Left ventricle myocardium inferior (tissue), 1 donor: ENCODE measurements around the gene SCLY. TPM values are rescaled to one million over a fixed set of nuclear protein-coding genes. Genes with fewer than 3 reads are reported as not detected.

Source experiments
- DNase-seq: peaks from one replicate; pipeline ENCODE4 v3.0.0-alpha.2; 2020
- H3K27ac ChIP-seq: fragments of 200-600 bp; replicated peaks from 2 replicates; pipeline ENCODE4 v1.8.0; 2021
- H3K27me3 ChIP-seq: fragments of 200-600 bp; 2 replicates; pipeline ENCODE4 v1.8.0; 2021; ENCODE audit warnings: low read depth
- H3K36me3 ChIP-seq: fragments of 200-600 bp; 2 replicates; pipeline ENCODE4 v1.8.0; 2021
- H3K4me1 ChIP-seq: fragments of 200-600 bp; 2 replicates; pipeline ENCODE4 v1.8.0; 2021
- H3K4me3 ChIP-seq: fragments of 200-600 bp; 2 replicates; pipeline ENCODE4 v1.8.0; 2021; ENCODE audit warnings: mild to moderate bottlenecking, moderate library complexity
- H3K9me3 ChIP-seq: fragments of 200-600 bp; replicated peaks from 2 replicates; pipeline ENCODE4 v1.8.0; 2021
- intact Hi-C: fragments of 100-400 bp; cut with micrococcal nuclease; formaldehyde crosslinking; loops from one replicate; pipeline ENCODE4 v1.11.0; 2022
- total RNA-seq: library from RNA; stranded (reverse); fragmentation: NEBNext Ultra II Directional; extraction: Animal tissue kit (Norgen Biotek cat#: 25700); gene quantifications from one replicate; pipeline ENCODE4 v1.2.1, GENCODE V29; 2021
- TF ChIP-seq, protein P1 (sequence below): fragments of 200-600 bp; IDR thresholded peaks from 2 replicates; pipeline ENCODE4 v1.8.0; 2021; ENCODE audit warnings: antibody characterized with exemption, mild to moderate bottlenecking, borderline replicate concordance
- donor health status: DM: no; HTN: yes; CAD: no; lungs with severe emphysema.

Gene SCLY
- total RNA-seq, 1 donor from 2014 or later = 10.9 TPM

DNA sequence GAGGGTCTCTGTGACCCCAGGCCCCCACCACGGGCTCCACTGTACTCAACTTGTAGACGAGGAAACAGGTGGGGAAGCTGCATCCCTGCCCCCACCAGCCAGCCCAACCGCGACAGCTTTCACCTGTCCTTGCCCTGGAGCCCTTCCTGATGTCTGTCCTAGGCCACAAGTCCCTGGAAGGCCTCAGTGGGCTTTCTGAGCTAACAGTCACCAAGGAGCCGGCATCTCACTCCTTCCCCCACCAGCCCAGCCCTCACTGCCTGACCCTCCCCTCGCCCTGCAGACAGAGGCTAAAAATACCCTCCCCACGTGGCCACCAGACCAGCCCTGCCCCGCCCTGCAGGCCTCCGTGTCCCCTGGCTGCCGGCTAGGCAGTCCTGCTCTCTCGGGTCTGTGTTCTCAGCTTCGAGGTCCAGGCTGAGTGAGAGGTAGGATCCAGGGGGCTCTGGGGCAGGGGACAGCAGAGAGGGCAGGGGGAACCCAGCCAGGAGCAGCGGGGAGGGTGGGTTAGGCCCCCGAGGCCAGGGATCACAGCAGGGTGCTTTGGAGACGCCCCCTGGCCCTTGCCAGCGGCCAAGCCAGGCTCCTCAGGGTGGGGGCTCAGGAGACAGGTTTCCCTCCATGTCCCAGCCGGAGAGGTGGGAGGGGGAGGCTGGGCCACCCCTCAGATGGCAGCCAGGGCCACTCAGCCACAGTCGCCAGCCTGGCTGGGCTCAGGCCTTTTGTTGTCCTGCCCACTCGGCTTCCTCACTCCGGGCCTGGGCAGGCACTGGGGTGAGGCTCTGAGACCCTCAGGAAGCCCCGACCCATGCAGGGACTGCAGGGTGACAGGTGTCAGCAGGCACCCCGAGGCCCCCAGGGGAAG is 77.8 kb downstream of the SCLY start, which contains the start of gene KLHL30:
TSS of gene KLHL30 (plus strand) at position 338 of the 865 bp plus-strand sequence. CDS start 2,087 bp downstream, outside the sequence.
- Histone ChIP-seq H3K27me3 (peaks cover 7% of the 10 kb centered on the region), H3K4me3 (peak within 1 kb of the TSS; percentile 65), H3K4me1 (peaks cover 71% of the 10 kb centered on the region), H3K9me3 (no peaks in the 10 kb centered on the region), H3K27ac (peak within 1 kb of the TSS; percentile 94), H3K36me3 (peaks cover 7% of the 10 kb centered on the region)
- intact Hi-C loops = no loop called here
- DNase-seq = peak; percentile 72
- TF ChIP-seq, protein P1, sequence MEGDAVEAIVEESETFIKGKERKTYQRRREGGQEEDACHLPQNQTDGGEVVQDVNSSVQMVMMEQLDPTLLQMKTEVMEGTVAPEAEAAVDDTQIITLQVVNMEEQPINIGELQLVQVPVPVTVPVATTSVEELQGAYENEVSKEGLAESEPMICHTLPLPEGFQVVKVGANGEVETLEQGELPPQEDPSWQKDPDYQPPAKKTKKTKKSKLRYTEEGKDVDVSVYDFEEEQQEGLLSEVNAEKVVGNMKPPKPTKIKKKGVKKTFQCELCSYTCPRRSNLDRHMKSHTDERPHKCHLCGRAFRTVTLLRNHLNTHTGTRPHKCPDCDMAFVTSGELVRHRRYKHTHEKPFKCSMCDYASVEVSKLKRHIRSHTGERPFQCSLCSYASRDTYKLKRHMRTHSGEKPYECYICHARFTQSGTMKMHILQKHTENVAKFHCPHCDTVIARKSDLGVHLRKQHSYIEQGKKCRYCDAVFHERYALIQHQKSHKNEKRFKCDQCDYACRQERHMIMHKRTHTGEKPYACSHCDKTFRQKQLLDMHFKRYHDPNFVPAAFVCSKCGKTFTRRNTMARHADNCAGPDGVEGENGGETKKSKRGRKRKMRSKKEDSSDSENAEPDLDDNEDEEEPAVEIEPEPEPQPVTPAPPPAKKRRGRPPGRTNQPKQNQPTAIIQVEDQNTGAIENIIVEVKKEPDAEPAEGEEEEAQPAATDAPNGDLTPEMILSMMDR = no peak

DNA sequence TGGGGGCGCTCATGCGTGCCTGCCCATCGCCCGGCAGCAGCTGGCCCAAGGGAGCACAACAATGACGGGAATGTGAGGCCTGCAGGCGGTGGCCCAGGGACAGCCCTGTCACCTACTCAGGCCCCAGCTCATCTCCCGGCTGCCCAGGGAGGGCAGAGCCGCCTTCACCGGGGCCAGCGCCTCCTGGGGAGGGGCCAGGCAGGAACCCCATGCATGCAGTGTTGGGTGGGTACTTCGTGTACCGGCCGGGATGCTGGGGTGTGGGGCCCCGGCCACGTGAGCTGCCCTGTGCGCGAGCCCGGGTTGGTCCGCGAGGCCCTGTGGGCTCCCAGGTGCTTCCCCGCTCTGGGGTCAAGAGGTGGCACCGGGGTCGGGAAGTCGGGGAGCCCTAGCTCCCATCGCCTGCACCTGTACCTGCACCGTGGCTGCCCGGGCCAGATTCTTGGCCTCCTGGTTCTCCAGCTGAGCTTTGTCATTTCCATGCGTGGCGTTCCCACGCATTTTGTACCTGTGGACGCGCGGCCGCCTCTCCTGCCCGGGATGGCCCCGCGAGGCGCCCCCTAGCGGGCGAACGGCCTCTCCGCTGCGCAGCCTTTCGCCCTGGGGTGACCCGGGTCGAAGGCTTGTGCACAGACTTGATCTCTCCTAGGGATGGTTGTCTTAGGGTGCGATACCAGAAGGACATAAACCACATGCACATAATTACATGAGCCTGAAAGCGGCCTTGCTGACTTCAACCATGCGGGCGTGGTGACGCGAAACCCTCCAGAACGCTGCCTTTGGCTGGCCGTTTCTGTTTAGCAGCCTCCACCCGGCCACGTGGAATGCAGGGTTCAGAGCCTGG is 78.6 kb downstream of the SCLY start:
- Histone ChIP-seq H3K27me3 (peaks cover 7% of the 10 kb centered on the region), H3K27ac (peak overlapping the region; percentile 94), H3K36me3 (peaks cover 7% of the 10 kb centered on the region), H3K9me3 (no peaks in the 10 kb centered on the region), H3K4me1 (peaks cover 76% of the 10 kb centered on the region), H3K4me3 (peak overlapping the region; percentile 65)
- peak; percentile 31 for DNase-seq
- TF ChIP-seq, protein P1 = peak; percentile 68
- intact Hi-C loops = no loop called here

DNA sequence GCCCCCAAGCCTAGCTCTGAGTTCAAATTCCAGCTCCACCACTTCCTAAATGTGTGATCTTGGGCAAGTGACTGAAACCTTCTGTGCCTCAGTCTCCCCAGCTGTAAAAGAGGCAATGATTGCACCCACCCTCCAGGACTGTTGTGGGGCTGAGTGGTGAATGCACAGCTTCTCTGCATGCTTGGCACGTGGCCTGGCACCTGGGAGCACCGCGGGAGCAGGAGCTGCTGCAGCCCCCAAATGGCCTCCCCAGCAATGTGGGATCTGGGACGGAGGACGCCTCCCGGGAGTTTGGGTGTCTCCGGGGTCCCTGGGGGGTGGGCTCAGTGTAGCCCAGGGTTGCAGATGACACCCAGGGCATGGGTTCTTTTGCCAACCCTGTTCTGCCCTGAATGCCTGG is 79.2 kb downstream of the SCLY start:
- peaks cover 76% of the 10 kb centered on the region for H3K4me1 ChIP-seq
- DNase-seq = no peak
- peaks cover 7% of the 10 kb centered on the region for H3K36me3 ChIP-seq
- H3K27ac ChIP-seq = no peak overlapping the region
- H3K27me3 ChIP-seq = peaks cover 7% of the 10 kb centered on the region
- H3K4me3 ChIP-seq = peak overlapping the region; percentile 65
- TF ChIP-seq, protein P1 = no peak
- intact Hi-C loops = no loop called here
- no peaks in the 10 kb centered on the region for H3K9me3 ChIP-seq

DNA sequence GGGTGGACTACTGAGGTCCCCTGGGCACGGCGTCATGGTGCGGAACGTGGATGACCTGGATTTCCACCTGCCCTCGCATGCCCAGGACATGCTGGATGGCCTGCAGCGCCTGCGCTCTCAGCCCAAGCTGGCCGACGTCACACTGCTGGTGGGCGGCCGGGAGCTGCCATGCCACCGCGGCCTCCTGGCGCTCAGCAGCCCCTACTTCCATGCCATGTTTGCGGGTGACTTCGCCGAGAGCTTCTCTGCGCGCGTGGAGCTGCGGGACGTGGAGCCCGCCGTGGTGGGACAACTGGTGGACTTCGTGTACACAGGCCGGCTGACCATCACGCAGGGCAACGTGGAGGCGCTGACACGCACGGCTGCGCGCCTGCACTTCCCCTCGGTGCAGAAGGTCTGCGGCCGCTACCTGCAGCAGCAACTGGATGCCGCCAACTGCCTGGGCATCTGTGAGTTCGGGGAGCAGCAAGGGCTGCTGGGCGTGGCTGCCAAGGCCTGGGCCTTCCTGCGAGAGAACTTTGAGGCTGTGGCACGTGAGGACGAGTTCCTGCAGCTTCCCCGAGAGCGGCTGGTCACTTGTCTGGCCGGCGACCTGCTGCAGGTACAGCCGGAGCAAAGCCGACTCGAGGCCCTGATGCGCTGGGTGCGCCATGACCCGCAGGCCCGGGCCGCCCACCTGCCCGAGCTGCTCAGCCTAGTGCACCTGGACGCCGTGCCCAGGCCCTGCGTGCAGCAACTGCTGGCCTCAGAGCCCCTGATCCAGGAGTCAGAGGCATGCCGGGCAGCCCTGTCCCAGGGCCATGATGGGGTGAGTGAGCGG is 80.1 kb downstream of the SCLY start:
- peaks cover 9% of the 10 kb centered on the region for H3K36me3 ChIP-seq
- peak overlapping the region; percentile 56 for H3K4me3 ChIP-seq
- TF ChIP-seq, protein P1 = no peak
- H3K9me3 ChIP-seq = no peaks in the 10 kb centered on the region
- H3K27ac ChIP-seq = no peak overlapping the region
- H3K4me1 ChIP-seq = peaks cover 76% of the 10 kb centered on the region
- peaks cover 7% of the 10 kb centered on the region for H3K27me3 ChIP-seq
- DNase-seq = no peak
- intact Hi-C loops = no loop called here
